ENCODE measurements around the gene TUSC2.
A peak's percentile ranks its signal among the peaks of the same experiment; 100 is the strongest.

TUSC2 gene

DNA sequence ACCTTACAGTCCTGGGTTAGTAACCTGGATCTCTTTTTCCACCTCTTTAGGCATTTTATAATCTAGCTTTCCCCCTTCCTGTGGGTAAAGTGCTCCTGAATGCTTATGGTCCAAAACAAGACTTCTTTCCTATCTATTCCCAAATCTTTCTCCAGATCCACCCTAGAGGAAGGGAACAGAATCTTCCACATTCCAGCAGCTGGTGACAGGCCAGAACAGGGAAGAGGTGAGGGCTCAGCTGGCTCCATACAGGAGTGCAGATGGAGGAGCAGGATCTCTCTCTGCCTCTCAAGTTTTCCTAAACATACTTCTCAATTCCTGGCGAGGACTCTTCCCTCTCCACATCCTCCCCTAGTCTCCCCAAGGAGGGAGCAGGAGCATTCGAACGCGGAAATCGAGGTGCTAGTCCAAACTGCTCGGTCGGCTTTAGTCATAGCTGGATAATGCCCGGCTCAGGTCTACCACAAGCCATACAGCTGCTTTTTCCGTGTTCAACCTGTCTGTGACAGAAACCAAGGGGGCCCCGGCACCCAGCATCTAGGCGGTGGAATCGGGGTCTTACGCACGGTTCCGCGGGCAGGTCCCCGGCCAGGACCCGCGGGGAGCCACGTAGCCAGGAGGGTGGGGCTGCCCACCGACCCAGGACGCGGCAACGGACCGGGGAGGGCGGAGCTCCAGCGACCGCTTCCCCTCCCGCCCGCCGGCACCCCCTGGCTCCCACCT is 8.6 kb upstream of the TUSC2 start:
- H3K9me3 ChIP-seq (ENCODE audit: control insufficient read depth, low read length), result no peaks in the 10 kb centered on the region
- H3K27me3 ChIP-seq (replicated peaks; ENCODE audit: control insufficient read depth, insufficient read depth, low read length, poor library complexity, severe bottlenecking), result no peaks in the 10 kb centered on the region
- H3K4me3 ChIP-seq (ENCODE audit: insufficient read depth, low read depth, low read length, poor library complexity, severe bottlenecking), result peak overlapping the region; percentile 77
- peak overlapping the region; percentile 95 for H3K27ac ChIP-seq (ENCODE audit: insufficient read depth, low read length, poor library complexity, severe bottlenecking)
- H3K4me1 ChIP-seq (ENCODE audit: control insufficient read depth, insufficient read depth, low read length, poor library complexity, severe bottlenecking), result peaks cover 52% of the 10 kb centered on the region
- no peak for DNase-seq
- H3K36me3 ChIP-seq (ENCODE audit: control insufficient read depth, insufficient read depth, low read length), result peaks cover 7% of the 10 kb centered on the region

DNA sequence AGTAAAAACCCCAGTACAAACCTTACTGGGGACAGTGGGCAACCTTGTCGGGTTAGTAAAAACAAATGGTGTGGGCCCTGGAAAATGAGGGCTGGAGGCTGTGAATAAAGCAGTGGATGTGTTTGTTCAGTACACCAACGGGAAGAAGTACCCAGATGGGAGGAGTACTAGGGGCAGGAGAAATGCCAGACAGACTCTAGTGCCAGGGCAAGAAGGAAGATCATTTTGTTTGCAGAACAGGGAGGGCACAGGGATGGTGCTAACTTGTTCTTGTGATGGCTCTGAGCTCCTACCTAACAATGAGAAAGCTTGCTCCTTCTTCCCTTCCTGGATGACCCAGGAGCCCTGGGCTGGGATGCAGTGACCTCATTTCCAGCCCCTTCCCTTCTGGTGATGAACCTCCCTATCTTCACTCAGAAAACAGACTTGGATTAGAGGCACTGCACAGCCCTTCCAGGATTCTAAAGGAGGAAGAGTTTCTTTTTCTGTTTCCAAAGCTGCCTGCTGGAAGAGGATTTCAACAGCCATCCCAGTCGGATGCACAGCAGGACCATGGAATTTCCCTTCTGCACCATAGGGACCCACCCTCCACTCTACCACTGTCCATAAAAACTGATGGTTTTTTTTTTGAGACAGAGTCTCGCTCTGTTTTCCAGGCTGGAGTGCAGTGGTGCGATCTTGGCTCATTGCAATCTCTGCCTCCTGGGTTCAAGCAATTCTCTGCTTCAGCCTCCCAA is 6.5 kb upstream of the TUSC2 start:
- Histone ChIP-seq H3K4me3 (ENCODE audit: insufficient read depth, low read depth, low read length, poor library complexity, severe bottlenecking) (no peak overlapping the region), H3K27ac (ENCODE audit: insufficient read depth, low read length, poor library complexity, severe bottlenecking) (peak overlapping the region; percentile 95), H3K36me3 (ENCODE audit: control insufficient read depth, insufficient read depth, low read length) (peaks cover 25% of the 10 kb centered on the region), H3K9me3 (ENCODE audit: control insufficient read depth, low read length) (no peaks in the 10 kb centered on the region), H3K27me3 (replicated peaks; ENCODE audit: control insufficient read depth, insufficient read depth, low read length, poor library complexity, severe bottlenecking) (no peaks in the 10 kb centered on the region), H3K4me1 (ENCODE audit: control insufficient read depth, insufficient read depth, low read length, poor library complexity, severe bottlenecking) (peaks cover 33% of the 10 kb centered on the region)
- no peak for DNase-seq

DNA sequence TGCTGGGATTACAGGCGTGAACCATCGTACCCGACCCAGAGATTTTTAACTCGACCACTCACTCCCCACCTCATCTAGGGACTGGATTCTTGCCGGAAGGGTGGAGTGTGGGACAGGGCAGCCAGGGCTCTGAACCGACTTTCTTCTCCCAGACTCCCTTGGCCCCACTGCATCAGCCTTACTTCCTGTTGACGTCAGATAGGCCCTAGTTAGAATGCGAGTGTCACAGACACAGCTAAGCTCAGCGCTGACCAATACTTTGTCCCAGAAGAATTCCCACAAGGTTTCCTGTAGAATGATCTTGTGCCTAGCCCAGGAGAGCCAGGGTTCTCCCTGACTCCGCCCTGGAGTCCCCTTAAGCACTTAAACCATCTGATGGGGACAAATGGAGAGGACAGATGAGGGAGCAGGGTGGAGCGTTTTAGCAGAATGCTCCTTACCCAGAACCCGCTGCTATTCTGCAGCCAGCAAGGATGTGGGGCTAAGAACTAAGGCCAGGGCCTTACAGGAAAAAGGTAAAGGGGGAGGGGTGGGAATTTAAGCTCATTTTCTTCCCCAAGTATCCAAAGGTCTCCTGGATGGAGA is 5.8 kb upstream of the TUSC2 start:
- H3K27me3 ChIP-seq (replicated peaks; ENCODE audit: control insufficient read depth, insufficient read depth, low read length, poor library complexity, severe bottlenecking), result no peaks in the 10 kb centered on the region
- peaks cover 25% of the 10 kb centered on the region for H3K36me3 ChIP-seq (ENCODE audit: control insufficient read depth, insufficient read depth, low read length)
- H3K4me1 ChIP-seq (ENCODE audit: control insufficient read depth, insufficient read depth, low read length, poor library complexity, severe bottlenecking), result peaks cover 31% of the 10 kb centered on the region
- H3K4me3 ChIP-seq (ENCODE audit: insufficient read depth, low read depth, low read length, poor library complexity, severe bottlenecking), result no peak overlapping the region
- peak overlapping the region; percentile 95 for H3K27ac ChIP-seq (ENCODE audit: insufficient read depth, low read length, poor library complexity, severe bottlenecking)
- H3K9me3 ChIP-seq (ENCODE audit: control insufficient read depth, low read length), result no peaks in the 10 kb centered on the region
- no peak for DNase-seq

DNA sequence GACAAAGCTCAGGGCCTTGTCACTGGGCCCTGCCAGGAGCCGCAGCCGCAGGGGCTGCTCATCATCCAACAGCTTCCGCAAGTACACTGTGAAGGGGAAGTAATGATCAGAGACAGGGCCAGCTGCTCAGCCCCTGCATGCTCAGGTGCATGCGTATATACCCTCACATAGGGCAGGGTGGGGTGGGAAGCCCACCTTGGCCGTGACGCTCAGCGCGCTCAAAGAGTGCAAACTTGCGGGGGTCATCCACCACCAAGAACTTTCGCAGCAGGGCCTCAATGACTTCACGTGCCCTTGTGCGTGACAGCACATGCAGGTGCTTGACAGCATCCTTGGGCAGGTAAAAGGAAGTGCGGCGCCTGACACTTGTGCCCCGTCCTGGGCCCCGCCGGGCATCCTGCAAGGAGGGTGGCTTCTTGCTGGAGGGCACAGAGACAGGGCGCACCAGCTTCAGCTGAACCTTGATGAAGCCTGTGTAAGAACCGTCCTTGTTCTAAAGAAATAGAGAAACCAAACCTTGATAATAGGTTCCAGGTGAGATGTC is 3.4 kb upstream of the TUSC2 start:
- Histone ChIP-seq H3K4me1 (ENCODE audit: control insufficient read depth, insufficient read depth, low read length, poor library complexity, severe bottlenecking) (peaks cover 41% of the 10 kb centered on the region), H3K4me3 (ENCODE audit: insufficient read depth, low read depth, low read length, poor library complexity, severe bottlenecking) (no peak overlapping the region), H3K27me3 (replicated peaks; ENCODE audit: control insufficient read depth, insufficient read depth, low read length, poor library complexity, severe bottlenecking) (no peaks in the 10 kb centered on the region), H3K9me3 (ENCODE audit: control insufficient read depth, low read length) (no peaks in the 10 kb centered on the region), H3K27ac (ENCODE audit: insufficient read depth, low read length, poor library complexity, severe bottlenecking) (no peak overlapping the region), H3K36me3 (ENCODE audit: control insufficient read depth, insufficient read depth, low read length) (peaks cover 25% of the 10 kb centered on the region)
- no peak for DNase-seq

DNA sequence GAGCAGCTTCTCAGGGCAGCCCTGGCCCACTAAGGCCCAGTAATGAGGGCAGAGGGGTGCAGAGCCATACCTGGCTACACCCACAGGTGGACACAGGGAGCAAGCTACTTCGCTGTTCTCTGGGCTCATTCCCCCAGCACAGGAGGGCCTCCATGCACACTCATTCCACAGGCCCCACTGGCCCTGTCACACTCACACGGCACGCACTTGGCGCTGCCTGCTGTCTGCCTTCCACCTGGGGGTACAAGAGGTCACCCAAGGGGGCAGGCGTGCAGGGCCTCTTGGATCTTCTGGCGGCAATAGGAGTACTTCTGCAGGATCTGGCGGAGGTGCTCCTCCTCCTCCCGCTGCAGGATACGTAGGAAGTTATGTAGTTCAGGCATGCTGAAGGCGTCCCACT is 2.3 kb upstream of the TUSC2 start:
- DNase-seq, result no peak
- H3K36me3 ChIP-seq (ENCODE audit: control insufficient read depth, insufficient read depth, low read length), result peaks cover 25% of the 10 kb centered on the region
- peaks cover 33% of the 10 kb centered on the region for H3K4me1 ChIP-seq (ENCODE audit: control insufficient read depth, insufficient read depth, low read length, poor library complexity, severe bottlenecking)
- H3K27ac ChIP-seq (ENCODE audit: insufficient read depth, low read length, poor library complexity, severe bottlenecking), result no peak overlapping the region
- no peaks in the 10 kb centered on the region for H3K27me3 ChIP-seq (replicated peaks; ENCODE audit: control insufficient read depth, insufficient read depth, low read length, poor library complexity, severe bottlenecking)
- no peaks in the 10 kb centered on the region for H3K9me3 ChIP-seq (ENCODE audit: control insufficient read depth, low read length)
- no peak overlapping the region for H3K4me3 ChIP-seq (ENCODE audit: insufficient read depth, low read depth, low read length, poor library complexity, severe bottlenecking)

DNA sequence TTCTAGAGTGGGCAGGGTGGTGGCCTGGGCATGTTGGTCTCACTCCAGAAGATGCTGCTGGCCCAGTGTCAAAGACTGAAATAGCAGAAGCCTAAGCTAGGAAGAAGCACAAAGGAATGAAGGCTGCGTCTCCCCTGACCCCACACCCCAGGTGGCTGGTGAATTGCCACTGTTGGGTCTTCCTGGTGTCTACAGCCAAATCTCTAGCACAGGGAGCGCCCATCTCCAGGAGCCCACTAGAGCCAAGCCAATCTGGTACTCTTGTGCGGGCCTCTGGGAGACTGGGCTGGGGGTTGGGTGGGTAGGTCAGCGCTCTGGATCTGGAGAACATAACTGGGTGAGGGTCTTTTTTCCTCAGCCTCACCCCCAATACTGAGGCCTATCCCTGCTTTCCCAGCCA is 894 bp downstream of the TUSC2 start:
- Histone ChIP-seq H3K27me3 (replicated peaks; ENCODE audit: control insufficient read depth, insufficient read depth, low read length, poor library complexity, severe bottlenecking) (no peaks in the 10 kb centered on the region), H3K36me3 (ENCODE audit: control insufficient read depth, insufficient read depth, low read length) (peaks cover 23% of the 10 kb centered on the region), H3K4me1 (ENCODE audit: control insufficient read depth, insufficient read depth, low read length, poor library complexity, severe bottlenecking) (peaks cover 17% of the 10 kb centered on the region), H3K27ac (ENCODE audit: insufficient read depth, low read length, poor library complexity, severe bottlenecking) (peak overlapping the region; percentile 79), H3K4me3 (ENCODE audit: insufficient read depth, low read depth, low read length, poor library complexity, severe bottlenecking) (peak overlapping the region; percentile 84), H3K9me3 (ENCODE audit: control insufficient read depth, low read length) (no peaks in the 10 kb centered on the region)
- DNase-seq, result no peak

DNA sequence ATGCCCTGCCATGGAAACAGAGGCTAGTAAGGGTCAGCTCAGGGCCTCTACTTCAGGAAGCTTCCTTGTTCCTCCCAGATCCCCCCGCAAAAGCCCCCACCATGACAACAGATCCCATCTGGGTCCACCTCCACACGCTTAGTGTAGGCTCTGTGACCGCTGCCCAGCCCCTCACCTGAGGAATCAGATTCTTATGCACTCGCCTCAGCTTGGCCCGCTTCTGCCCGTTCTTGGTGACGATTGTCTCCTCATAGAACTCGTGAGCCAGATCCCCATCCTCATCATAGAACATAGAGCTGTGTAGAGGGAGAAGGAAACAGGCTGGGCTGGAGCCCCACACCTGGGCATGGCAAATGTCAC is 1.9 kb downstream of the TUSC2 start:
- Histone ChIP-seq H3K27me3 (replicated peaks; ENCODE audit: control insufficient read depth, insufficient read depth, low read length, poor library complexity, severe bottlenecking) (no peaks in the 10 kb centered on the region), H3K36me3 (ENCODE audit: control insufficient read depth, insufficient read depth, low read length) (peaks cover 13% of the 10 kb centered on the region), H3K27ac (ENCODE audit: insufficient read depth, low read length, poor library complexity, severe bottlenecking) (no peak overlapping the region), H3K4me3 (ENCODE audit: insufficient read depth, low read depth, low read length, poor library complexity, severe bottlenecking) (no peak overlapping the region), H3K9me3 (ENCODE audit: control insufficient read depth, low read length) (no peaks in the 10 kb centered on the region), H3K4me1 (ENCODE audit: control insufficient read depth, insufficient read depth, low read length, poor library complexity, severe bottlenecking) (peaks cover 24% of the 10 kb centered on the region)
- DNase-seq, result no peak

DNA sequence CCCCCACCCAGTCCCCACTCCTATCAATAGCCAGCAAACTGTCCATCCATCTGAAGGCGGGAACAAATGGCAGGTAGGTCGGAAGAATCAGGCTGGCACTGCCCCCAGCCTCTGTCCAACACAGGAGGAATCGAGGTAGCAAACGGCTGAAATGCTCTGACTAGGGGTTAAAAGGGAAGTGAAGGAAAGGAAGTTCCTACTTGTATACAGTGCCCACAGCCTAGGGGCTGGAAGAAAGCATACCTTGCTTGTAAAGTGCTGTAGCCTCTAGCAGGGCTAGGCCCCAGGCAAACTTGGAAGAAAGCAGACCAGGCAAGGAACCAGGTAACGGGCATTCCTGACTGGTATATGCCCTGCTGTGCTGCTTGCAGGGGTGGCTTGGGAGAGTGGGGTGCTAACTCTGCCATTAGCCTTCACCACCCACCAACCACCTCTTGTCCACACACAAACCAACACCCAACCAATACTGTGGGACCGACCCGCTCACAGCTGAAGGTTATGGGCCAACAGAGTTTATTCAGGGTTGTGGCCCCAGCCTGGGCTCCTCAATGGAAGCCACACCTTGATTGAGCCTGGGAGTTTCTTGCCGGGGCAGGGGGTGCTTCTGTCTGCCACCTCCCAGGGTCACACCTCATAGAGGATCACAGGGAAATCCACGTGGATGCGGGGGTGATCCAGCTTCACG is 2.4 kb downstream of the TUSC2 start:
- no peak overlapping the region for H3K4me3 ChIP-seq (ENCODE audit: insufficient read depth, low read depth, low read length, poor library complexity, severe bottlenecking)
- peaks cover 28% of the 10 kb centered on the region for H3K4me1 ChIP-seq (ENCODE audit: control insufficient read depth, insufficient read depth, low read length, poor library complexity, severe bottlenecking)
- H3K36me3 ChIP-seq (ENCODE audit: control insufficient read depth, insufficient read depth, low read length), result peaks cover 8% of the 10 kb centered on the region
- H3K27ac ChIP-seq (ENCODE audit: insufficient read depth, low read length, poor library complexity, severe bottlenecking), result no peak overlapping the region
- no peaks in the 10 kb centered on the region for H3K9me3 ChIP-seq (ENCODE audit: control insufficient read depth, low read length)
- H3K27me3 ChIP-seq (replicated peaks; ENCODE audit: control insufficient read depth, insufficient read depth, low read length, poor library complexity, severe bottlenecking), result no peaks in the 10 kb centered on the region
- DNase-seq, result no peak

DNA sequence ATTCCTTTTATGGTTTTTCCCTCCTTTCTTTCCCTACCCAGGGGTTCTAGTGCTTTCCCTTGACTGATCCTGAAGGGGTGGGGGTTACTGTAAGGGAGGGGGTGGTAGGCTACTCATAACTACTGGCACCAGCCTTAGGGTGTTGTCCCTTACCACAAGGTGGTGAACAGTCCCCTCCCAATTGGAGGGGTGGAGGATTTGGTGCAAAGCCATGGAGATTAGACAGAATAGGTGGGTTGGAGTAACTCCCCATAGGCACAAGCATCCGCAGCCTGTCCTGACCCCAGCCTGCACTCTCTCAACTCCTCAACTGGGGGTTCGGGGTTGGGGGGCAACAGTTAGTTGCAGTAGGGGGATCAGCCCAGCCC is 2.9 kb downstream of the TUSC2 start:
- H3K4me3 ChIP-seq (ENCODE audit: insufficient read depth, low read depth, low read length, poor library complexity, severe bottlenecking), result no peak overlapping the region
- no peak for DNase-seq
- peaks cover 34% of the 10 kb centered on the region for H3K4me1 ChIP-seq (ENCODE audit: control insufficient read depth, insufficient read depth, low read length, poor library complexity, severe bottlenecking)
- H3K27ac ChIP-seq (ENCODE audit: insufficient read depth, low read length, poor library complexity, severe bottlenecking), result no peak overlapping the region
- peaks cover 2% of the 10 kb centered on the region for H3K36me3 ChIP-seq (ENCODE audit: control insufficient read depth, insufficient read depth, low read length)
- no peaks in the 10 kb centered on the region for H3K9me3 ChIP-seq (ENCODE audit: control insufficient read depth, low read length)
- no peaks in the 10 kb centered on the region for H3K27me3 ChIP-seq (replicated peaks; ENCODE audit: control insufficient read depth, insufficient read depth, low read length, poor library complexity, severe bottlenecking)
